Uterus (tissue), 4 donors: ENCODE data around the gene HSPA1B. TPM values are rescaled to one million over a fixed set of nuclear protein-coding genes. Genes with fewer than 3 reads are reported as not detected.
A peak's percentile ranks its signal among the peaks of the same experiment; 100 is the strongest.
"Not testable (repeated sequence)": the region's sequence is repeated elsewhere in the genome, so short reads cannot be mapped to it uniquely, and the experiment has no call there.

Experiments
- DNase-seq, 2 donors: peaks; one replicate each; pipeline ENCODE4 v3.0.0-alpha.2; 2019 to 2020
- H3K27ac ChIP-seq, 2 donors: fragments of 200-600 bp; sonication (generic); 1 replicate in 1 of 2; 2 replicates in 1 of 2; pipeline ENCODE4 v1.5.1; 2016 to 2018
- H3K27me3 ChIP-seq, 2 donors: fragments of 200-600 bp; sonication (generic); one replicate each; pipeline ENCODE4 v1.5.1; 2018 to 2019; ENCODE audit warnings: control low read depth in 1 of 2
- H3K36me3 ChIP-seq, 2 donors: fragments of 200-600 bp; sonication (generic); one replicate each; pipeline ENCODE4 v1.5.1; 2019; ENCODE audit warnings: control low read depth in 1 of 2
- H3K4me1 ChIP-seq, 2 donors: fragments of 200-600 bp; sonication (generic); one replicate each; pipeline ENCODE4 v1.5.1; 2018 to 2019; ENCODE audit warnings: control low read depth in 1 of 2
- H3K4me3 ChIP-seq, 2 donors: fragments of 200-600 bp; sonication (generic); 1 replicate in 1 of 2; 2 replicates in 1 of 2; pipeline ENCODE4 v1.5.1; 2018 to 2019; ENCODE audit warnings: mild to moderate bottlenecking in 1 of 2
- H3K9me3 ChIP-seq, 2 donors: fragments of 200-600 bp; sonication (generic); one replicate each; pipeline ENCODE4 v1.5.1; 2019; ENCODE audit warnings: control low read depth in 1 of 2
- POLR2A ChIP-seq, 2 donors: fragments of 450-650 bp; IDR thresholded peaks; one replicate each; pipeline ENCODE4 v1.6.1; 2016; ENCODE audit warnings: antibody characterized with exemption in 2 of 2, mild to moderate bottlenecking in 1 of 2, moderate library complexity in 1 of 2
- intact Hi-C: fragments of 100-400 bp; cut with DNase I; formaldehyde crosslinking; loops from one replicate; pipeline ENCODE4 v1.15.1; 2023; ENCODE audit warnings: low total_unique reads
- total RNA-seq, 4 donors: library from RNA; depleted of rRNA in 3 of 4; stranded (reverse); fragments of >200 nt in 3 of 4; gene quantifications; one replicate each; pipeline versions ENCODE4 v1.1.0 to v1.2.4, GENCODE V29; 2014 to 2023
- TF ChIP-seq, protein P1 (sequence below), 4 experiments: fragments of 200-600 bp in 2 of 4; fragments of 450-650 bp in 2 of 4; sonication (generic) in 2 of 4; IDR thresholded peaks; one replicate each; pipeline ENCODE4 v1.5.1; 2016 to 2019; ENCODE audit warnings: antibody characterized with exemption in 4 of 4, mild to moderate bottlenecking in 2 of 4, moderate library complexity in 1 of 4
- donor health status: DM: yes; HTN: yes; CAD: no.

The HSPA1B gene
- total RNA-seq, 4 donors from 2014 or later: 40.3 to 268 (median 152) TPM

DNA sequence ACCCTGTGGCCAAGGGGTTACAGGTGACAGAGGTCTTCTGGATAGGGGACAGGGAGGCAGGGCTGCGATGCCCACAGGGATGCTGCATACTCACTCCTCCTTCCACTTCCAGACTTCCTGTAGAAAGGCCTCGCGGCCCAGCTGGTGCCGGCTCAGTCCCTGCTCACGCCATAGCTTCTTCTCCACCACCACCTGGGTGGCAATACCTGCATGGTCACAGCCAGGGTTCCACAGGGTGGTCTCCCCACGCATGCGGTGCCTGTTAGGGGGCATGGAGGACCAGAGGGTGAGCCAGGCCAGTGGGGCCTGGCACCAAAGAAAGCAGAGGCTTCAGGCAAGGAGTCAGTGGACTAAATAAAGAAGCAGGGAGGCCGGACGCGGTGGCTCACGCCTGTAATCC, 42.1 kb upstream of the HSPA1B start:
- H3K36me3 ChIP-seq: no peaks in the 10 kb centered on the region
- no peaks in the 10 kb centered on the region for H3K4me1 ChIP-seq
- H3K27me3 ChIP-seq: no peaks in the 10 kb centered on the region
- no peak overlapping the region for H3K27ac ChIP-seq
- DNase-seq: no peak
- TF ChIP-seq, protein P1, sequence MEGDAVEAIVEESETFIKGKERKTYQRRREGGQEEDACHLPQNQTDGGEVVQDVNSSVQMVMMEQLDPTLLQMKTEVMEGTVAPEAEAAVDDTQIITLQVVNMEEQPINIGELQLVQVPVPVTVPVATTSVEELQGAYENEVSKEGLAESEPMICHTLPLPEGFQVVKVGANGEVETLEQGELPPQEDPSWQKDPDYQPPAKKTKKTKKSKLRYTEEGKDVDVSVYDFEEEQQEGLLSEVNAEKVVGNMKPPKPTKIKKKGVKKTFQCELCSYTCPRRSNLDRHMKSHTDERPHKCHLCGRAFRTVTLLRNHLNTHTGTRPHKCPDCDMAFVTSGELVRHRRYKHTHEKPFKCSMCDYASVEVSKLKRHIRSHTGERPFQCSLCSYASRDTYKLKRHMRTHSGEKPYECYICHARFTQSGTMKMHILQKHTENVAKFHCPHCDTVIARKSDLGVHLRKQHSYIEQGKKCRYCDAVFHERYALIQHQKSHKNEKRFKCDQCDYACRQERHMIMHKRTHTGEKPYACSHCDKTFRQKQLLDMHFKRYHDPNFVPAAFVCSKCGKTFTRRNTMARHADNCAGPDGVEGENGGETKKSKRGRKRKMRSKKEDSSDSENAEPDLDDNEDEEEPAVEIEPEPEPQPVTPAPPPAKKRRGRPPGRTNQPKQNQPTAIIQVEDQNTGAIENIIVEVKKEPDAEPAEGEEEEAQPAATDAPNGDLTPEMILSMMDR (IDR thresholded peaks at IDR 0.05): no peak
- no peak for TF ChIP-seq POLR2A (IDR thresholded peaks at IDR 0.05)
- H3K4me3 ChIP-seq: no peak overlapping the region
- H3K9me3 ChIP-seq: no peaks in the 10 kb centered on the region
- intact Hi-C loops: no loop called here

GRCh38 chr6:31791324-31792089, 36.0 kb upstream of the HSPA1B start:
- Histone ChIP-seq H3K27me3 (no peaks in the 10 kb centered on the region), H3K27ac (peak overlapping the region; percentile 42 to 66), H3K4me3 (no peak overlapping the region), H3K36me3 (no peaks in the 10 kb centered on the region), H3K4me1 (no peaks in the 10 kb centered on the region), H3K9me3 (no peaks in the 10 kb centered on the region)
- intact Hi-C loops: loop anchor here (10.0 kb wide), 1 partner anchor 57 kb away; the partner anchor contains the start of gene CLIC1
- peak; percentile 64 to 70 for DNase-seq
- TF ChIP-seq POLR2A (IDR thresholded peaks at IDR 0.05): no peak
- TF ChIP-seq, protein P1 (IDR thresholded peaks at IDR 0.05): peak; percentile 37 to 61 (median 46)

DNA sequence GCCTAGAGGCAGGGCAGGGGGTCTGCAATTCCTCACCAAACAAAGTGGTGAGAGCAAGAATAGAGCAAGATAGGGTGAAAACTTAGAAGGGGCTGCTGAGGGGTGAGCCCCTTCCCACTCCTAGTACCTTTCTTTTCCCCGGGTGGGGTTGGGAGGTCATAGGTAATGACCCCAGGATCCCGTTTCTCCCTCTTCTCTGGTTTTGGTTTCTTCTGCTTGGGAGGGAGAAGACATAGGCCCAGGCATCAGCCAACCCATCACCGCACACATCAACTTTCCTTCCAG, 35.5 kb upstream of the HSPA1B start:
- H3K36me3 ChIP-seq: no peaks in the 10 kb centered on the region
- no peaks in the 10 kb centered on the region for H3K9me3 ChIP-seq
- peak overlapping the region; percentile 42 to 66 for H3K27ac ChIP-seq
- H3K4me3 ChIP-seq: no peak overlapping the region
- no peaks in the 10 kb centered on the region for H3K27me3 ChIP-seq
- TF ChIP-seq, protein P1 (IDR thresholded peaks at IDR 0.05): no peak
- TF ChIP-seq POLR2A (IDR thresholded peaks at IDR 0.05): no peak
- intact Hi-C loops: loop anchor here (10.0 kb wide), 1 partner anchor 57 kb away; the partner anchor contains the start of gene CLIC1
- no peak for DNase-seq
- H3K4me1 ChIP-seq: no peaks in the 10 kb centered on the region

- TF ChIP-seq, protein P1 (IDR thresholded peaks at IDR 0.05): no peak
- TF ChIP-seq POLR2A (IDR thresholded peaks at IDR 0.05): no peak
- no peaks in the 10 kb centered on the region for H3K27me3 ChIP-seq
- intact Hi-C loops: loop anchor here (10.0 kb wide), 1 partner anchor 58 kb away; the partner anchor contains the start of gene CLIC1
- no peak for DNase-seq
- no peak overlapping the region for H3K4me3 ChIP-seq
- H3K27ac ChIP-seq: no peak overlapping the region
- H3K36me3 ChIP-seq: no peaks in the 10 kb centered on the region
- H3K9me3 ChIP-seq: no peaks in the 10 kb centered on the region
- no peaks in the 10 kb centered on the region for H3K4me1 ChIP-seq
Measured at GRCh38 chr6:31792761-31793171, 34.8 kb upstream of the HSPA1B start.

DNA sequence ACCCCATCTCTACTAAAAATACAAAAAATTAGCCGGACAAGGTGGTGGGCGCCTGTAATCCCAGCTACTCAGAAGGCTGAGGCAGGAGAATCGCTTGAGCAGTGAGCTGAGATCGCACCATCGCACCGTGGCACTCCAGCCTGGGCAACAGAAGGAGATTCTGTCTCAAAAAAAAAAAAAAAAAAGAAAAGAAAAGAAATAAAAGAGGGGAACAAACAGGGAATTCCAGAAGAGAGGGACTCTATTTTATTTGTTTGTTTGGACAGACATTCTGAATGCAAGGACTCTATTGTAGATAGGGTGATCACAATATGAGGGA, 33.7 kb upstream of the HSPA1B start:
- not testable (repeated sequence) for H3K27me3 ChIP-seq, H3K36me3 ChIP-seq, H3K4me3 ChIP-seq, H3K9me3 ChIP-seq, H3K4me1 ChIP-seq, DNase-seq
- peak overlapping the region; percentile 90 to 97 for H3K27ac ChIP-seq
- intact Hi-C loops: loop anchor here (10.0 kb wide), 1 partner anchor 59 kb away; the partner anchor contains the start of gene CLIC1
